SIG-M5 treated with dmso at 0.1 percent for 504 hours (cell line): ENCODE data around the gene GAS2L2.

Experiments used
- DNase-seq: peaks from one replicate; lab custom pipeline; 2025; ENCODE audit not compliant: unreplicated experiment; lab: John Stamatoyannopoulos, UW

The GAS2L2 gene

GRCh38 chr17:35752945-35753764 lies at the start of gene GAS2L2:
TSS of gene GAS2L2 (minus strand) at chr17:35753239. CDS start at chr17:35752850, 389 bp downstream.
- no peak for DNase-seq

GRCh38 chr17:35801583-35802224 lies 48.7 kb upstream of the GAS2L2 start:
- no peak for DNase-seq

GRCh38 chr17:35799942-35800341 lies 46.9 kb upstream of the GAS2L2 start:
- no peak for DNase-seq

- no peak for DNase-seq
Measured at GRCh38 chr17:35797918-35798317, 44.9 kb upstream of the GAS2L2 start.

GRCh38 chr17:35797370-35797769 lies 44.3 kb upstream of the GAS2L2 start:
- DNase-seq = no peak

- DNase-seq = no peak
Measured at GRCh38 chr17:35796942-35797341, 43.9 kb upstream of the GAS2L2 start.

- DNase-seq = no peak
Measured at GRCh38 chr17:35795871-35796265, 42.8 kb upstream of the GAS2L2 start.

- DNase-seq = no peak
Measured at GRCh38 chr17:35795007-35795870, 42.2 kb upstream of the GAS2L2 start, which contains the start of gene MMP28. TSS of gene MMP28 (minus strand) at chr17:35795641. CDS start at chr17:35795377, 264 bp downstream.

GRCh38 chr17:35793257-35793656 lies 40.2 kb upstream of the GAS2L2 start:
- DNase-seq = no peak

- DNase-seq = no peak
Measured at GRCh38 chr17:35791681-35792350, 38.8 kb upstream of the GAS2L2 start.

- DNase-seq = no peak
Measured at GRCh38 chr17:35790841-35791240, 37.8 kb upstream of the GAS2L2 start.

GRCh38 chr17:35788477-35789368 lies 35.7 kb upstream of the GAS2L2 start:
- no peak for DNase-seq

- no peak for DNase-seq
Measured at GRCh38 chr17:35786941-35787432, 33.9 kb upstream of the GAS2L2 start.

- DNase-seq = no peak
Measured at GRCh38 chr17:35784895-35785294, 31.9 kb upstream of the GAS2L2 start.

- no peak for DNase-seq
Measured at GRCh38 chr17:35780950-35781349, 27.9 kb upstream of the GAS2L2 start.

GRCh38 chr17:35778641-35779196 lies 25.7 kb upstream of the GAS2L2 start:
- no peak for DNase-seq

GRCh38 chr17:35775583-35775982 lies 22.5 kb upstream of the GAS2L2 start:
- DNase-seq = no peak

- no peak for DNase-seq
Measured at GRCh38 chr17:35775039-35775438, 22.0 kb upstream of the GAS2L2 start.

GRCh38 chr17:35774499-35774898 lies 21.5 kb upstream of the GAS2L2 start:
- DNase-seq = no peak
